HepG2 (cell line): Measurements from ENCODE around the gene MED23. TPM values are rescaled to one million over a fixed set of nuclear protein-coding genes. Genes with fewer than 3 reads are reported as not detected.
A peak's percentile ranks its signal among the peaks of the same experiment; 100 is the strongest.

Experiments
- KAT7 ChIP-seq: IDR thresholded peaks from 2 replicates; pipeline ENCODE4 v1.6.1; 2018; ENCODE audit warnings: borderline replicate concordance, missing compliant biosample characterization
- NFKB2 ChIP-seq: sonication (generic); formaldehyde crosslinking; IDR thresholded peaks from 2 replicates; pipeline ENCODE4 v1.4.0; 2020; ENCODE audit warnings: missing genetic modification reagents, borderline replicate concordance
- PTBP1 ChIP-seq: fragments of 200-400 bp; formaldehyde crosslinking; IDR thresholded peaks from 2 replicates; pipeline ENCODE4 v1.6.1; 2018; ENCODE audit warnings: low read length, low read depth; ENCODE audit not compliant: poor library complexity, severe bottlenecking
- SNRNP70 ChIP-seq: fragments of 200-400 bp; formaldehyde crosslinking; IDR thresholded peaks from 2 replicates; pipeline ENCODE4 v1.6.1; 2017; ENCODE audit warnings: mild to moderate bottlenecking, low read depth, low read length, moderate library complexity
- STAG1 ChIP-seq: sonication (generic); formaldehyde crosslinking; IDR thresholded peaks from 2 replicates; pipeline ENCODE4 v1.4.0; 2020; ENCODE audit warnings: missing genetic modification reagents
- ZBTB7A ChIP-seq: sonication (generic); formaldehyde crosslinking; IDR thresholded peaks from 2 replicates; pipeline ENCODE4 v1.8.0; 2022; ENCODE audit warnings: mild to moderate bottlenecking, missing genetic modification reagents
- ZFP36L2 ChIP-seq: sonication (generic); formaldehyde crosslinking; IDR thresholded peaks from 2 replicates; pipeline ENCODE4 v1.4.0; 2020; ENCODE audit warnings: missing genetic modification reagents
- ZNF142 ChIP-seq: sonication (generic); formaldehyde crosslinking; IDR thresholded peaks from 2 replicates; pipeline ENCODE4 v1.4.0; 2020; ENCODE audit warnings: missing genetic modification reagents
- ZNF160 ChIP-seq: sonication (generic); formaldehyde crosslinking; IDR thresholded peaks from 2 replicates; pipeline ENCODE4 v1.8.0; 2022; ENCODE audit warnings: mild to moderate bottlenecking, inconsistent platforms, missing genetic modification reagents
- ZNF558 ChIP-seq: sonication (generic); formaldehyde crosslinking; IDR thresholded peaks from 2 replicates; pipeline ENCODE4 v1.9.0; 2022; ENCODE audit warnings: mild to moderate bottlenecking, missing genetic modification reagents, borderline replicate concordance
- ZNF761 ChIP-seq: sonication (generic); formaldehyde crosslinking; conservative IDR thresholded peaks from 2 replicates; pipeline ENCODE4 v1.4.0; 2020; ENCODE audit warnings: mild to moderate bottlenecking, missing genetic modification reagents
- ZNF782 ChIP-seq: sonication (generic); formaldehyde crosslinking; IDR thresholded peaks from 2 replicates; pipeline ENCODE4 v1.4.0; 2020; ENCODE audit warnings: missing genetic modification reagents, mild to moderate bottlenecking, borderline replicate concordance
- ZSCAN25 ChIP-seq: sonication (generic); formaldehyde crosslinking; IDR thresholded peaks from 2 replicates; pipeline ENCODE4 v1.8.0; 2022; ENCODE audit warnings: mild to moderate bottlenecking, missing genetic modification reagents
- polyA plus RNA-seq, 8 experiments: library from polyadenylated mRNA; depleted of rRNA in 3 of 8; stranded (reverse) in 7 of 8; unstranded in 1 of 8; fragments of >200 nt; fragmentation: Illumina TruSeq in 4 of 8; extraction: Trizol in 4 of 8; gene quantifications; 2 replicates each; pipeline versions ENCODE4 v1.2.1 to v1.2.3, GENCODE V29; 2011 to 2016; ENCODE audit warnings: low read depth in 4 of 8, missing spikeins in 1 of 8, mixed read lengths in 1 of 8; ENCODE audit not compliant: insufficient read depth in 1 of 8
- total RNA-seq, 5 experiments: library from RNA; depleted of rRNA; stranded (reverse); fragments of >200 nt; fragmentation: Illumina TruSeq; extraction: Trizol; gene quantifications; 2 replicates each; pipeline ENCODE4 v1.2.3, GENCODE V29; 2016; ENCODE audit warnings: low read depth in 1 of 5
- TF ChIP-seq, protein P1 (sequence below): sonication (generic); formaldehyde crosslinking; IDR thresholded peaks from 2 replicates; pipeline ENCODE4 v1.4.0; 2020; ENCODE audit warnings: mild to moderate bottlenecking, missing genetic modification reagents
- TF ChIP-seq, protein P2 (sequence below): sonication (generic); formaldehyde crosslinking; IDR thresholded peaks from 2 replicates; pipeline ENCODE4 v1.8.0; 2022; ENCODE audit warnings: low read depth, missing genetic modification reagents
- TF ChIP-seq, protein P3 (sequence below): sonication (generic); formaldehyde crosslinking; IDR thresholded peaks from 2 replicates; pipeline ENCODE4 v1.4.0; 2020; ENCODE audit warnings: missing genetic modification reagents, borderline replicate concordance

MED23 gene
- total and polyA plus RNA-seq, 2 of the 13 experiments (the other 11 are each of a cell fraction or from before 2014, with no cell fraction given): 34.9 to 50.5 TPM

- TF ChIP-seq ZNF761: no peak
- no peak for TF ChIP-seq ZNF160 (CRISPR knock-in tag)
- TF ChIP-seq, protein P1, sequence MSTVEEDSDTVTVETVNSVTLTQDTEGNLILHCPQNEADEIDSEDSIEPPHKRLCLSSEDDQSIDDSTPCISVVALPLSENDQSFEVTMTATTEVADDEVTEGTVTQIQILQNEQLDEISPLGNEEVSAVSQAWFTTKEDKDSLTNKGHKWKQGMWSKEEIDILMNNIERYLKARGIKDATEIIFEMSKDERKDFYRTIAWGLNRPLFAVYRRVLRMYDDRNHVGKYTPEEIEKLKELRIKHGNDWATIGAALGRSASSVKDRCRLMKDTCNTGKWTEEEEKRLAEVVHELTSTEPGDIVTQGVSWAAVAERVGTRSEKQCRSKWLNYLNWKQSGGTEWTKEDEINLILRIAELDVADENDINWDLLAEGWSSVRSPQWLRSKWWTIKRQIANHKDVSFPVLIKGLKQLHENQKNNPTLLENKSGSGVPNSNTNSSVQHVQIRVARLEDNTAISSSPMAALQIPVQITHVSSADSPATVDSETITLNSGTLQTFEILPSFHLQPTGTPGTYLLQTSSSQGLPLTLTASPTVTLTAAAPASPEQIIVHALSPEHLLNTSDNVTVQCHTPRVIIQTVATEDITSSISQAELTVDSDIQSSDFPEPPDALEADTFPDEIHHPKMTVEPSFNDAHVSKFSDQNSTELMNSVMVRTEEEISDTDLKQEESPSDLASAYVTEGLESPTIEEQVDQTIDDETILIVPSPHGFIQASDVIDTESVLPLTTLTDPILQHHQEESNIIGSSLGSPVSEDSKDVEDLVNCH: no peak
- TF ChIP-seq, protein P2, sequence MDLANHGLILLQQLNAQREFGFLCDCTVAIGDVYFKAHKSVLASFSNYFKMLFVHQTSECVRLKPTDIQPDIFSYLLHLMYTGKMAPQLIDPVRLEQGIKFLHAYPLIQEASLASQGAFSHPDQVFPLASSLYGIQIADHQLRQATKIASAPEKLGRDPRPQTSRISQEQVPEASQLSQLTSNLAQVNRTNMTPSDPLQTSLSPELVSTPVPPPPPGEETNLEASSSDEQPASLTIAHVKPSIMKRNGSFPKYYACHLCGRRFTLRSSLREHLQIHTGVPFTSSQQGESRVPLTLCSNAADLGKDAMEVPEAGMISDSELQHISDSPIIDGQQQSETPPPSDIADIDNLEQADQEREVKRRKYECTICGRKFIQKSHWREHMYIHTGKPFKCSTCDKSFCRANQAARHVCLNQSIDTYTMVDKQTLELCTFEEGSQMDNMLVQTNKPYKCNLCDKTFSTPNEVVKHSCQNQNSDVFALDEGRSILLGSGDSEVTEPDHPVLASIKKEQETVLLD: no peak
- TF ChIP-seq ZFP36L2 (CRISPR knock-in tag): no peak
- no peak for TF ChIP-seq STAG1 (CRISPR knock-in tag)
- TF ChIP-seq ZNF142 (CRISPR knock-in tag): no peak
- no peak for TF ChIP-seq SNRNP70
- TF ChIP-seq KAT7 (CRISPR knock-in tag): 0 out of 2 replicates have a peak, but pooled peaks have one; percentile 28
- no peak for TF ChIP-seq ZBTB7A (CRISPR knock-in tag)
- TF ChIP-seq ZNF558 (CRISPR knock-in tag): no peak
- TF ChIP-seq ZNF782 (CRISPR knock-in tag): no peak
- no peak for TF ChIP-seq NFKB2 (CRISPR knock-in tag)
- no peak for TF ChIP-seq PTBP1
- no peak for TF ChIP-seq ZSCAN25 (CRISPR knock-in tag)
- TF ChIP-seq, protein P3, sequence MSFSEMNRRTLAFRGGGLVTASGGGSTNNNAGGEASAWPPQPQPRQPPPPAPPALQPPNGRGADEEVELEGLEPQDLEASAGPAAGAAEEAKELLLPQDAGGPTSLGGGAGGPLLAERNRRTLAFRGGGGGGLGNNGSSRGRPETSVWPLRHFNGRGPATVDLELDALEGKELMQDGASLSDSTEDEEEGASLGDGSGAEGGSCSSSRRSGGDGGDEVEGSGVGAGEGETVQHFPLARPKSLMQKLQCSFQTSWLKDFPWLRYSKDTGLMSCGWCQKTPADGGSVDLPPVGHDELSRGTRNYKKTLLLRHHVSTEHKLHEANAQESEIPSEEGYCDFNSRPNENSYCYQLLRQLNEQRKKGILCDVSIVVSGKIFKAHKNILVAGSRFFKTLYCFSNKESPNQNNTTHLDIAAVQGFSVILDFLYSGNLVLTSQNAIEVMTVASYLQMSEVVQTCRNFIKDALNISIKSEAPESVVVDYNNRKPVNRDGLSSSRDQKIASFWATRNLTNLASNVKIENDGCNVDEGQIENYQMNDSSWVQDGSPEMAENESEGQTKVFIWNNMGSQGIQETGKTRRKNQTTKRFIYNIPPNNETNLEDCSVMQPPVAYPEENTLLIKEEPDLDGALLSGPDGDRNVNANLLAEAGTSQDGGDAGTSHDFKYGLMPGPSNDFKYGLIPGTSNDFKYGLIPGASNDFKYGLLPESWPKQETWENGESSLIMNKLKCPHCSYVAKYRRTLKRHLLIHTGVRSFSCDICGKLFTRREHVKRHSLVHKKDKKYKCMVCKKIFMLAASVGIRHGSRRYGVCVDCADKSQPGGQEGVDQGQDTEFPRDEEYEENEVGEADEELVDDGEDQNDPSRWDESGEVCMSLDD (CRISPR knock-in tag): no peak
Measured at GRCh38 chr6:131574133-131574532, 53.9 kb downstream of the MED23 start (continued).
